Stimulated activated CD4-positive, alpha-beta T cell treated with anti-CD3 and anti-CD28 coated beads, Interleukin-12 subunit alpha, Interleukin-12 subunit beta, amount 100 ng/mL, for 4 hours (primary cell): ENCODE results near the gene PLEKHG4.

ENCODE experiments used
- DNase-seq: peaks from one replicate; pipeline ENCODE4 v3.0.0-alpha.2; 2020

Gene PLEKHG4

GRCh38 chr16:67265834-67266233, 13.5 kb upstream of the PLEKHG4 start:
- DNase-seq: no peak

GRCh38 chr16:67268136-67268579, 11.2 kb upstream of the PLEKHG4 start:
- no peak for DNase-seq

GRCh38 chr16:67269766-67270165, 9.6 kb upstream of the PLEKHG4 start:
- no peak for DNase-seq

- no peak for DNase-seq
These were observed 8.4 kb upstream of the PLEKHG4 start for GRCh38 chr16:67270931-67271338.

GRCh38 chr16:67271446-67271845, 7.9 kb upstream of the PLEKHG4 start:
- DNase-seq: no peak

- DNase-seq: no peak
These were observed 4.0 kb upstream of the PLEKHG4 start for GRCh38 chr16:67275321-67275720.

- no peak for DNase-seq
These were observed 1.9 kb upstream of the PLEKHG4 start for GRCh38 chr16:67277294-67277998.

- no peak for DNase-seq
These were observed 1.1 kb upstream of the PLEKHG4 start for GRCh38 chr16:67277999-67278772.

- DNase-seq: no peak
These were observed 498 bp upstream of the PLEKHG4 start for GRCh38 chr16:67278773-67279295.

- DNase-seq: no peak
These were observed 1.0 kb downstream of the PLEKHG4 start for GRCh38 chr16:67280090-67281015.

GRCh38 chr16:67281536-67282446, 2.5 kb downstream of the PLEKHG4 start:
- no peak for DNase-seq

GRCh38 chr16:67282447-67282805, 3.1 kb downstream of the PLEKHG4 start:
- DNase-seq: no peak

- DNase-seq: no peak
These were observed 3.9 kb downstream of the PLEKHG4 start for GRCh38 chr16:67283039-67283825.

GRCh38 chr16:67283826-67284555, 4.7 kb downstream of the PLEKHG4 start:
- no peak for DNase-seq

- no peak for DNase-seq
These were observed 5.6 kb downstream of the PLEKHG4 start for GRCh38 chr16:67284699-67285646.

GRCh38 chr16:67286441-67287235, 7.3 kb downstream of the PLEKHG4 start:
- no peak for DNase-seq

GRCh38 chr16:67287960-67288359, 8.6 kb downstream of the PLEKHG4 start:
- DNase-seq: no peak

GRCh38 chr16:67291461-67291860, 12.1 kb downstream of the PLEKHG4 start:
- no peak for DNase-seq
